Right lobe of liver (tissue), 4 donors: ENCODE measurements around the gene TCF25.

Experiments
- CTCF ChIP-seq, 4 donors: fragments of 200-600 bp in 3 of 4; fragments of 450-650 bp in 1 of 4; IDR thresholded peaks; one replicate each; pipeline versions ENCODE4 v1.5.1 to v1.8.0; 2016 to 2022; ENCODE audit warnings: antibody characterized with exemption in 4 of 4, mild to moderate bottlenecking in 2 of 4
- POLR2A ChIP-seq: fragments of 450-650 bp; IDR thresholded peaks from one replicate; pipeline ENCODE4 v1.6.1; 2017; ENCODE audit warnings: antibody characterized with exemption, mild to moderate bottlenecking
- donor health status: DM: no; HTN: no; CAD: no.
- donor health status: DM: no; HTN: no; CAD: no.
- donor health status: DM: no; HTN: yes; CAD: no.

GRCh38 chr16:89884041-89884421 is 10.6 kb downstream of the TCF25 start:
- TF ChIP-seq CTCF (IDR thresholded peaks at IDR 0.05) (no peak), POLR2A (no peak)
